Muscle of arm (tissue), 12 donors: ENCODE data around the gene C22orf23. TPM values are rescaled to one million over a fixed set of nuclear protein-coding genes. Genes with fewer than 3 reads are reported as not detected.
"Not testable (repeated sequence)": the region's sequence is repeated elsewhere in the genome, so short reads cannot be mapped to it uniquely, and the experiment has no call there.

Experiments used
- DNase-seq: peaks from one replicate; pipeline ENCODE4 v3.0.0-alpha.2; 2013
- polyA plus RNA-seq, 12 donors: library from polyadenylated mRNA; unstranded; fragments of 120-200 nt; gene quantifications; one replicate each; pipeline ENCODE4 v1.2.1, GENCODE V29; 2013; ENCODE audit not compliant: insufficient read length in 12 of 12

C22orf23 gene
- polyA plus RNA-seq, 12 donors, result 6.0 to 10.7 (median 9.1) TPM; not detected in 2

- DNase-seq, result no peak
Observed at GRCh38 chr22:37982938-37983859, 29.8 kb upstream of the C22orf23 start.

DNA sequence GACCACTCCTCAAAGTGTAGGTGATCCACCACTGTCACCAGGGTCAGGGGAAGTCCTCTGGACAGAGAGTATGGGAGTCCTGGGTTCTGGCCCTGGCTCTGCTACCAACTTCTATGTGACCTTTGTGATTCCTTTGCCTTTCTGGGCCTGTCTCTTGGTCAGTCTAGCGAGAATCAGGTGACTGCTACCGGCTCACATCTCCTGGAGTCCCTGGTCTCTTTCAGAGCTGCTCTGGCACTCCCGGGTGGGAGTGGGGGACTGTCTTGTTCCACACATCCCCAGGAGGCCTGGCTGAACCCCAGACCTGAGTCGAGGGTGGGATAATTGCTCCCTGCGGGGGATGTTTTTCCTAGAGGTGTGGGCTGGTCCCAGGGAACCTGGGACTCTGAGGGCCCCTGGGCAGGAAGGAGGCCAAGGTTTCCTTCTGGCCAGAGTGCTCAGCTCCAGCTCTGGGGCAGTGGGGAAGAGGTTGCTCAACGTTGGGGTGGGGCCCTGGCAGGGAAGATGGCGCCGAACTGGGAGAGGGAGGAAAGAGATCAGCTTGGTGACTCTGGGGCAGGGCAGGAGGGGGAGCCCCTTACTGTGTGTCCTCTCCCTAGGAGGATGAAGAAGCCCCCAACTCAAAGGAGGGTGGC lies 28.9 kb upstream of the C22orf23 start:
- no peak for DNase-seq

DNA sequence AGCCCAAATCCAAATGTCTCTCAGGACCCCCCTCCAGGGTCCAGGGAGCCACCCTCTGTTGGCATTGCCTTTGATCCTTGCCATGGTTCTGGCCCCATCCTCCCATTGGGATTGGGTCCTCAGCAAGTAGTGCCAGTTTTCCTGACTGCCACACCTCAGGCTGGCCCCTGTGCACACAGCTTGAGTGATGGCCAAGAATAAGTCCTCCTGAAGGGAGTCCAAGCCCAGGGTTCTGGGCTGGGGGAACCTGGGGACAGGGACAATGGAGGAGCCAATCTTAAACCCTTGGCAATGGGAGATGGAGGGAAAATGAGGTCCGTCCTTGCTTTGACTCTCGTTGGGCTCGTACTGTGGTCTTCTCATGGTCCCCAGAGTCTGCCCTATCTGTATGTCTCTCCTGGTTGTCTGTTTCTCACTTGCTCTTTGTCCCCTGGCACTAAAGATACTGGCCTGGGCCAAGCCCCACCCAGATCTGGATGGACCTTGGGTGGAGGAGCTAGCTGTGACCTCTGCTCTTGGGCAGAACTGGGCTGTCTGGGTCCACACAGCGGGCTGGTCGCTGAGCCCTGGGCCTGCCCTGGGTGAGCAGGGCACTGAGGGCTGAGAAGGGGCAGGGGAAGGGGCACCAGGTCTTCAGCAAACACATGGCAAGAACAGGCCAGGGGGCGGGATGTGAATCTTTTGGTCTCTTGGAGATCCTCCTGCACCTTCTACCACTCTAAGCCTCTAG lies 28.0 kb upstream of the C22orf23 start:
- DNase-seq, result no peak

GRCh38 chr22:37979782-37980181 lies 26.4 kb upstream of the C22orf23 start:
- DNase-seq, result no peak

- no peak for DNase-seq
Observed at GRCh38 chr22:37976547-37976946, 23.1 kb upstream of the C22orf23 start.

- DNase-seq, result not testable (repeated sequence)
Observed at GRCh38 chr22:37976022-37976421, 22.6 kb upstream of the C22orf23 start.

DNA sequence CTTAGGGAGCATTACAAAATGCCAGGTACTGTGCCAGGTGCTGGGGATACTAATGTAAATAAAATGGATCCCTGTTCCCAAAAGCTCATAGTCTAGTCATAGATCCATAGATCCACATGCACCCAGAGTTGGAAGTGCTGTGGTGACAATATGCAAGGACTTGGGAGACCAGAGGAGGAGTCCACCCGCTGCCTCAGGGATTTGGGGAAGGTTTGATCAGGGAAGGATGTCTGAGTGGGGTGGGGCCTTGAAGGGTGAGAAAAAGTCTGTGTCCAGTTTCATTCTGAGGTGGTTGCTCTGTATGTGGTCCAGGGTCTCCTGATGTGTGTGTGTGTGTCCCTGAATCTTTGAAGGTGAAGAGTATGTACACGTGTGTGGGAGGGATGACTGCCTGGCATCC lies 21.8 kb upstream of the C22orf23 start:
- DNase-seq, result no peak

- no peak for DNase-seq
Observed at GRCh38 chr22:37973271-37974170, 20.1 kb upstream of the C22orf23 start.

- peak; percentile 27 for DNase-seq
Observed at GRCh38 chr22:37972527-37972926, 19.1 kb upstream of the C22orf23 start.

- no peak for DNase-seq
Observed at GRCh38 chr22:37971475-37972434, 18.4 kb upstream of the C22orf23 start.

GRCh38 chr22:37970864-37971263 lies 17.5 kb upstream of the C22orf23 start:
- DNase-seq, result no peak

DNA sequence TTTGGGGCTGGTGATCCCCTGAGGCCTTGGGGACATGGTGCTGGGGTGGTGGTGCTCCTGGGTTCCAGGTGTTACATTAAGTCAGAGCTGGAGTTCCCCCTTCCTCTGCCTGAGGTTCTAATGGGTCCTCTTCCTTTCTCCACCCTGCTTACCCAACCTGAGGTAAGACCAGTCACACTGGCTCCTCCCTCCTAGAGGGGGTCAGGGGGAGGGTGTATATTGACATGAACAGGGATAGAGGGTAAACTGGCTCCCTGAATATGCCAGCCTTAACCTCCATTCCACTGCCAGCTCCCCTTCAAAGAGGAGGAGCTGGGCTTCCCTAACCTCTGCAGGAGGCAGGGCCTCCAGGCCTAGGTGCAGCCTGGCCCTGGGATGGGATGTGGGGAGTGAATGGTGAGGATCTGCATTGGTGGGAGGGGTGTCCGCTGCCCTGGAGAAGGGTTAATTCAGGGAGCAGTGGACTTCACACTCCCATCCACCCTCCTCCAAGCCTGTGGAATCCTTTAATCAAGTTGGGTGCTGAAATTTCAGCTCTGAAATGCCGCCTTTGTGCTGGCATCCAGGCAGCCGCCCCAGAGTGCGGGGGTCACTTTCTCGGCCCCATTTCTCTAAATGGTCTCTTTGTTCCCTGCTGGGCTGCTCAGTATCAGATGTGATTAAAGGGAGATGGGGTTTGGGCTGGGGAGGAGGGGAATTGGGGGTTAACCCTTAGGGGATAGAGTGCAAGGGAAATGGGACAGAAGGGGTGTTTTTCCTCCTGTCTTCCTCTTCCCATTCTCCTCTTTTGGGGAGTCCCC lies 15.3 kb upstream of the C22orf23 start:
- DNase-seq, result no peak

- no peak for DNase-seq
Observed at GRCh38 chr22:37967637-37968451, 14.4 kb upstream of the C22orf23 start.

GRCh38 chr22:37967147-37967546 lies 13.7 kb upstream of the C22orf23 start:
- DNase-seq, result no peak

DNA sequence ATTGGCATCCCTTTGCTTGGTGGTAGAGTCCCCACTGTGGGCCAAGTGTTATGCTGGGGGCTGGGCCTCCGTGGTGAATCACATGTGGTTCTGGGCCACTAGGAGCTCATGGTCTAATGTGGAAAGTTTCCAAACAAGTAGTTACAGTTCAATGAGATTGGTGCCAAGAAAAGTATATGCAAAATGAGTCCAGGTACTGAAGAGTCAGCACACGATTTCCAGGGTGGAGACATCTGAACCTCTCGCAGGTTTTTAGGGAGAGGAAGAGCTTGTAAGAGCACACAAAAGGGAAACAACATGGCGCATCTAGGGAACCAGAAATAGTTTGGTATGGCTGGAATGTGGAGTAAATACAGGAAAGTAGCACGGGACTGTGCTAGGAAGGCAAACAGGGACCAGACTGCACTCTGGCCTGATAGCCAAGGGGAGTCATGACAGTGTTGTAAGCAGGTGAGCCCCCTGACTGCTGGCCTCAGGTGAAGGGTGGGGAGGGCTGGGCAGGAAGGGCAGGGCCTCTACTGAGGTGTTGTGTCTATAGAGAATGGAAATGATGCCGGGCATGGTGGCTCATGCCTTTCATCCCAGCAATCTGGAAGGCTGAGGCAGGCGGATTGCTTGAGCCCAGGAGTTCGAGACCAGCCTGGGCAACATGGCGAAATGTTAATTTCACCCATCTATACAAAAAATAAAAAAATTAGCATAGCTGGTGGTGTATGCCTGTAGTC lies 12.7 kb upstream of the C22orf23 start:
- no peak for DNase-seq

- no peak for DNase-seq
Observed at GRCh38 chr22:37961062-37961461, 7.7 kb upstream of the C22orf23 start.

DNA sequence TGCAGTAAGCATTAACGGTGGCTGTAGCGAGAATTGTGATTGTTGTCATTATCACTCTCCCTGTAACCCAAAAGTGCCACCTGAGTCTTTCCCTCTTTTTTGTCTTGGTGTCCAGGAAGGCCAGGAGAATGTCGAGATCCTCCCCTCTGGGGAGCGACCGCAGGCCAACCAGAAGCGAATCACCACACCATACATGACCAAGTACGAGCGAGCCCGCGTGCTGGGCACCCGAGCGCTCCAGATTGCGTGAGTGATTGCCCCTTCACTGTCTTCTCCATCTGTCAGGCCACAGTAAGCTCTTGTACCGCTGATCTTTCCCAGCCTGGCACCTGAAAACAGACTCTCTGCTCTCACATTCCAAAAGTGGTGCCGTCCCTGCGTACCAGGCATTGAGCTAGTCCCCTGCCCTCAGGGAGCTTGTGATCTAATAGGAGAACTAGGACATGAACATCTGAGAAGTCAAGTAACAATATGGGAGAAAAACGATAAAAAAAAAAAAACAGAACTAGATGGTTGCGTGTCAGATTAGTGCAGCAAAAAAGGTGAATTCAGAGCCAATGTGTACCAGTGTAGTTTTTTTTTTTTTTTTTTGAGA lies 5.9 kb upstream of the C22orf23 start:
- no peak for DNase-seq
